ENCODE measurements around the gene ZC3H18. TPM values are rescaled to one million over a fixed set of nuclear protein-coding genes. Genes with fewer than 3 reads are reported as not detected.

ZC3H18 gene
- total RNA-seq, 2 donors from 2014 or later: 31.9 to 66.3 TPM

- no peaks in the 10 kb centered on the region for H3K4me1 ChIP-seq
- H3K9ac ChIP-seq (ENCODE audit: low read depth in 2 of 2, low read length in 2 of 2): no peak overlapping the region
- H3K27me3 ChIP-seq: no peaks in the 10 kb centered on the region
- peaks cover 6% of the 10 kb centered on the region for H3K36me3 ChIP-seq
- no peak overlapping the region for H3K27ac ChIP-seq
- H3K4me3 ChIP-seq: no peak overlapping the region
- H3K9me3 ChIP-seq: no peaks in the 10 kb centered on the region
- no peak for DNase-seq
- TF ChIP-seq, protein P1, sequence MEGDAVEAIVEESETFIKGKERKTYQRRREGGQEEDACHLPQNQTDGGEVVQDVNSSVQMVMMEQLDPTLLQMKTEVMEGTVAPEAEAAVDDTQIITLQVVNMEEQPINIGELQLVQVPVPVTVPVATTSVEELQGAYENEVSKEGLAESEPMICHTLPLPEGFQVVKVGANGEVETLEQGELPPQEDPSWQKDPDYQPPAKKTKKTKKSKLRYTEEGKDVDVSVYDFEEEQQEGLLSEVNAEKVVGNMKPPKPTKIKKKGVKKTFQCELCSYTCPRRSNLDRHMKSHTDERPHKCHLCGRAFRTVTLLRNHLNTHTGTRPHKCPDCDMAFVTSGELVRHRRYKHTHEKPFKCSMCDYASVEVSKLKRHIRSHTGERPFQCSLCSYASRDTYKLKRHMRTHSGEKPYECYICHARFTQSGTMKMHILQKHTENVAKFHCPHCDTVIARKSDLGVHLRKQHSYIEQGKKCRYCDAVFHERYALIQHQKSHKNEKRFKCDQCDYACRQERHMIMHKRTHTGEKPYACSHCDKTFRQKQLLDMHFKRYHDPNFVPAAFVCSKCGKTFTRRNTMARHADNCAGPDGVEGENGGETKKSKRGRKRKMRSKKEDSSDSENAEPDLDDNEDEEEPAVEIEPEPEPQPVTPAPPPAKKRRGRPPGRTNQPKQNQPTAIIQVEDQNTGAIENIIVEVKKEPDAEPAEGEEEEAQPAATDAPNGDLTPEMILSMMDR (IDR thresholded peaks at IDR 0.05): no peak
- intact Hi-C loops (cut with DNase I): no loop called here
Measured at GRCh38 chr16:88630433-88630832, 60.2 kb downstream of the ZC3H18 start.

DNA sequence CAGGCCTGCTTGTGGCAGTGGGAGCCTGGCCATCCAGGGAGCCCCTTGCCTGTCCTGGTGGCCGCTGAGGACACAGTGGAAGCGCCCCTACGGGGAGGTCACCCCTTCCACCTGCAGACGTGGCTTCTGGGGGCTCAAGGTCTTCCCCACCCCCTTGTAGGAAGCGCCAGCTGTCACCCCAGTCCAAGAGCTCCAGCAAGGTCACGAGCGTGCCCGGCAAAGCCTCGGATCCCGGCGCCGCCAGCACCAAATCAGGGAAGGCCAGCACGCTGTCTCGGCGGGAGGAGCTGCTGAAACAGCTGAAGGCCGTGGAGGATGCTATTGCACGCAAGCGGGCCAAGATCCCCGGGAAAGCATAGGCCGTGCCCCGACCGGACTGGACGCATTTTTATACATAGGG lies 60.7 kb downstream of the ZC3H18 start:
- H3K4me3 ChIP-seq: no peak overlapping the region
- no peaks in the 10 kb centered on the region for H3K4me1 ChIP-seq
- H3K9ac ChIP-seq (ENCODE audit: low read depth in 2 of 2, low read length in 2 of 2): no peak overlapping the region
- intact Hi-C loops (cut with DNase I): no loop called here
- TF ChIP-seq, protein P1 (IDR thresholded peaks at IDR 0.05): no peak
- no peaks in the 10 kb centered on the region for H3K27me3 ChIP-seq
- no peak for DNase-seq
- no peak overlapping the region for H3K27ac ChIP-seq
- H3K36me3 ChIP-seq: peaks cover 6% of the 10 kb centered on the region
- H3K9me3 ChIP-seq: no peaks in the 10 kb centered on the region

- Histone ChIP-seq H3K4me3 (no peak overlapping the region), H3K36me3 (peaks cover 6% of the 10 kb centered on the region), H3K27me3 (no peaks in the 10 kb centered on the region), H3K9me3 (no peaks in the 10 kb centered on the region), H3K27ac (no peak overlapping the region), H3K4me1 (no peaks in the 10 kb centered on the region), H3K9ac (ENCODE audit: low read depth in 2 of 2, low read length in 2 of 2) (no peak overlapping the region)
- TF ChIP-seq, protein P1 (IDR thresholded peaks at IDR 0.05): no peak
- DNase-seq: no peak
- intact Hi-C loops (cut with DNase I): no loop called here
Measured at GRCh38 chr16:88631384-88631783, 61.2 kb downstream of the ZC3H18 start.

GRCh38 chr16:88631920-88632586 lies 61.9 kb downstream of the ZC3H18 start:
- H3K4me1 ChIP-seq: no peaks in the 10 kb centered on the region
- no peak overlapping the region for H3K4me3 ChIP-seq
- H3K27ac ChIP-seq: no peak overlapping the region
- H3K9ac ChIP-seq (ENCODE audit: low read depth in 2 of 2, low read length in 2 of 2): no peak overlapping the region
- peaks cover 6% of the 10 kb centered on the region for H3K36me3 ChIP-seq
- H3K9me3 ChIP-seq: no peaks in the 10 kb centered on the region
- no peak for DNase-seq
- intact Hi-C loops (cut with DNase I): no loop called here
- TF ChIP-seq, protein P1 (IDR thresholded peaks at IDR 0.05): no peak
- H3K27me3 ChIP-seq: no peaks in the 10 kb centered on the region

GRCh38 chr16:88632587-88632930 lies 62.4 kb downstream of the ZC3H18 start:
- peaks cover 6% of the 10 kb centered on the region for H3K36me3 ChIP-seq
- intact Hi-C loops (cut with DNase I): no loop called here
- TF ChIP-seq, protein P1 (IDR thresholded peaks at IDR 0.05): no peak
- H3K4me1 ChIP-seq: no peaks in the 10 kb centered on the region
- H3K27ac ChIP-seq: no peak overlapping the region
- no peak overlapping the region for H3K9ac ChIP-seq (ENCODE audit: low read depth in 2 of 2, low read length in 2 of 2)
- DNase-seq: no peak
- H3K4me3 ChIP-seq: no peak overlapping the region
- no peaks in the 10 kb centered on the region for H3K9me3 ChIP-seq
- H3K27me3 ChIP-seq: no peaks in the 10 kb centered on the region
